HG03039 (cell line): ENCODE data around the gene SAYSD1.

Experiments used
- ATAC-seq: cut with Tn5 transposase; IDR thresholded peaks from one replicate; pipeline ENCODE4 v1.9.1; 2021; ENCODE audit warnings: mild to moderate bottlenecking, moderate library complexity; ENCODE audit not compliant: unreplicated experiment

The SAYSD1 gene

GRCh38 chr6:39059496-39060310, 55.3 kb downstream of the SAYSD1 start:
- no peak for ATAC-seq

GRCh38 chr6:39058471-39059147, 56.4 kb downstream of the SAYSD1 start:
- ATAC-seq: no peak

- no peak for ATAC-seq
These were observed 57.5 kb downstream of the SAYSD1 start for GRCh38 chr6:39057251-39058155.

GRCh38 chr6:39056681-39057080, 58.3 kb downstream of the SAYSD1 start:
- no peak for ATAC-seq

- no peak for ATAC-seq
These were observed 58.8 kb downstream of the SAYSD1 start for GRCh38 chr6:39056191-39056590.

GRCh38 chr6:39055661-39056060, 59.3 kb downstream of the SAYSD1 start:
- ATAC-seq: no peak

- no peak for ATAC-seq
These were observed 60.3 kb downstream of the SAYSD1 start for GRCh38 chr6:39054577-39055142.
